GM23248 (cell line): ENCODE data around the gene SFRP5. TPM values are rescaled to one million over a fixed set of nuclear protein-coding genes. Genes with fewer than 3 reads are reported as not detected.

Source experiments
- DNase-seq: peaks from one replicate; pipeline ENCODE4 v3.0.0-alpha.2; 2015
- H2AFZ ChIP-seq: fragments of 200-600 bp; sonication (generic); 2 replicates; pipeline ENCODE4 v1.6.1; 2016; ENCODE audit warnings: antibody characterized with exemption
- H3F3A ChIP-seq: fragments of 200-600 bp; sonication (generic); 2 replicates; pipeline ENCODE4 v1.6.1; 2016; ENCODE audit warnings: mild to moderate bottlenecking, antibody characterized with exemption, mixed run types; ENCODE audit not compliant: insufficient read depth
- H3K27ac ChIP-seq: fragments of 200-600 bp; sonication (generic); 2 replicates; pipeline ENCODE4 v1.5.1; 2016; ENCODE audit warnings: mild to moderate bottlenecking
- H3K27me3 ChIP-seq: fragments of 200-600 bp; sonication (generic); replicated peaks from 2 replicates; pipeline ENCODE4 v1.6.1; 2016; ENCODE audit warnings: mild to moderate bottlenecking; ENCODE audit not compliant: insufficient read depth
- H3K36me3 ChIP-seq: fragments of 200-600 bp; sonication (generic); 2 replicates; pipeline ENCODE4 v1.6.1; 2016; ENCODE audit warnings: low read depth, mild to moderate bottlenecking
- H3K4me1 ChIP-seq: fragments of 200-600 bp; sonication (generic); 2 replicates; pipeline ENCODE4 v1.6.1; 2016; ENCODE audit warnings: mild to moderate bottlenecking; ENCODE audit not compliant: insufficient read depth
- H3K4me2 ChIP-seq: fragments of 200-600 bp; sonication (generic); one replicate; pipeline ENCODE4 v1.6.1; 2016; ENCODE audit warnings: mild to moderate bottlenecking; ENCODE audit not compliant: unreplicated experiment
- H3K4me3 ChIP-seq: fragments of 200-600 bp; sonication (generic); 2 replicates; pipeline ENCODE4 v1.5.1; 2016; ENCODE audit warnings: mild to moderate bottlenecking
- H3K79me2 ChIP-seq: fragments of 200-600 bp; sonication (generic); 2 replicates; pipeline ENCODE4 v1.6.1; 2016; ENCODE audit warnings: mild to moderate bottlenecking; ENCODE audit not compliant: insufficient read depth
- H3K9ac ChIP-seq: fragments of 200-600 bp; sonication (generic); 2 replicates; pipeline ENCODE4 v1.6.1; 2016; ENCODE audit warnings: mild to moderate bottlenecking
- H3K9me2 ChIP-seq: fragments of 200-600 bp; sonication (generic); 2 replicates; pipeline ENCODE4 v1.6.1; 2016; ENCODE audit warnings: mixed run types, mild to moderate bottlenecking, moderate library complexity; ENCODE audit not compliant: insufficient read depth
- H3K9me3 ChIP-seq: fragments of 200-600 bp; sonication (generic); one replicate; pipeline ENCODE4 v1.6.1; 2017; ENCODE audit warnings: low read depth
- H4K20me1 ChIP-seq: fragments of 200-600 bp; sonication (generic); 2 replicates; pipeline ENCODE4 v1.6.0; 2016; ENCODE audit not compliant: insufficient read depth
- EZH2 ChIP-seq: fragments of 200-600 bp; sonication (generic); IDR thresholded peaks from 2 replicates; pipeline ENCODE4 v1.6.1; 2018; ENCODE audit warnings: antibody characterized with exemption, mild to moderate bottlenecking; ENCODE audit not compliant: insufficient read depth, poor library complexity, severe bottlenecking
- EZH2phosphoT487 ChIP-seq: fragments of 200-600 bp; sonication (generic); IDR thresholded peaks from 2 replicates; pipeline ENCODE4 v1.6.1; 2018; ENCODE audit warnings: antibody characterized with exemption, moderate library complexity, mild to moderate bottlenecking, low read depth; ENCODE audit not compliant: insufficient read depth
- WGBS, 2 experiments: methylation state at CpG; one replicate each; pipeline ENCODE4 v1.1.6; 2015 to 2017; ENCODE audit warnings: low lambda C conversion rate in 2 of 2, low coverage in 1 of 2; ENCODE audit errors: missing lambda C conversion rate in 2 of 2; 5-methylcytosine and 5-hydroxymethylcytosine counted together
- in situ Hi-C: fragments of 300-500 bp; cut with MboI; formaldehyde crosslinking; loops from 2 replicates; pipeline ENCODE4 v1.15.0; 2020
- polyA plus RNA-seq: library from polyadenylated mRNA; unstranded; fragments of >200 nt; fragmentation: Nextera tagmentation; extraction: Ambion mirVana; gene quantifications from 2 replicates; pipeline ENCODE4 v1.2.1, GENCODE V29; 2016
- total RNA-seq: library from RNA; depleted of rRNA; stranded (reverse); fragments of >200 nt; shearing (Covaris generic); gene quantifications from 2 replicates; pipeline ENCODE4 v1.2.3, GENCODE V29; 2014

Gene SFRP5
- total and polyA plus RNA-seq, 2 experiments from 2014 or later = not detected

GRCh38 chr10:97774811-97775294, 3.1 kb upstream of the SFRP5 start:
- peaks cover 29% of the 10 kb centered on the region for H3K27me3 ChIP-seq
- no peaks in the 10 kb centered on the region for H3K4me1 ChIP-seq
- H3K9ac ChIP-seq = no peak overlapping the region
- H3K4me3 ChIP-seq = no peak overlapping the region
- DNase-seq = no peak
- TF ChIP-seq EZH2phosphoT487 (no peak), EZH2 (no peak)
- H4K20me1 ChIP-seq = no peaks in the 10 kb centered on the region
- no peaks in the 10 kb centered on the region for H3K36me3 ChIP-seq
- no peak overlapping the region for H3K27ac ChIP-seq
- H3K4me2 ChIP-seq = no peak overlapping the region
- no peaks in the 10 kb centered on the region for H3F3A ChIP-seq
- H3K79me2 ChIP-seq = no peaks in the 10 kb centered on the region
- no peaks in the 10 kb centered on the region for H3K9me2 ChIP-seq
- WGBS, 2 experiments = 35 to 37% methylated on average over 10 of the region's 10 CpGs
- in situ Hi-C loops = loop anchor here (25.0 kb wide), 1 partner anchor 262 kb away; the partner anchor contains the start of gene CRTAC1
- H2AFZ ChIP-seq = no peak overlapping the region
- no peaks in the 10 kb centered on the region for H3K9me3 ChIP-seq

DNA sequence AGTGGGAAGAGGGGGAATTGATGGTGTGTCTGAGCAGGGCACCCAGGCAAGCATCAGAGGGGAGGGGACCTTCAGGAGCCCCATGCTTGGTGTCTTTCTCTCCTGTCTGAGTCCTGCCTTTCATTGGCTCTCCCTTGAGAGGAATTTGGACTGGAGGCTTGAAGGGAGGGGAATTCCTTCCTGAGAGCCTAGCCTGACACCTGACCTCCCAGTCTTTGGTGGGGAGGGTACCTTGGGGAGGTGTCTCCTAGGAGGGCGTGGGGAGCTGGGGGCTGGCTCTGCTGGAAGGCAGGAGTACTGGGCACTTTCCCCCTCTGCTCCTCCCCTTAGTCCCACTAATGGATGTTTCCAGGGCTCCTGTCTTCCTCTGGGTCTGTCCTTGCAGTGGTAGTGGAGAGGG, 1.3 kb upstream of the SFRP5 start:
- Histone ChIP-seq H3K4me1 (no peaks in the 10 kb centered on the region), H3K36me3 (no peaks in the 10 kb centered on the region), H3K79me2 (no peaks in the 10 kb centered on the region), H2AFZ (no peak overlapping the region), H3K9me2 (no peaks in the 10 kb centered on the region), H3K4me2 (no peak overlapping the region), H3K27ac (no peak overlapping the region), H3K4me3 (no peak overlapping the region), H3K27me3 (peaks cover 30% of the 10 kb centered on the region), H3F3A (no peaks in the 10 kb centered on the region), H3K9me3 (no peaks in the 10 kb centered on the region), H3K9ac (no peak overlapping the region), H4K20me1 (no peaks in the 10 kb centered on the region)
- DNase-seq = no peak
- in situ Hi-C loops = no loop called here
- TF ChIP-seq EZH2 (no peak), EZH2phosphoT487 (no peak)
- WGBS, 2 experiments = 0 to 19% methylated on average over 1 of the region's 1 CpG

GRCh38 chr10:97771055-97771891, 526 bp downstream of the SFRP5 start:
- no peaks in the 10 kb centered on the region for H3K9me2 ChIP-seq
- in situ Hi-C loops = no loop called here
- H3F3A ChIP-seq = no peaks in the 10 kb centered on the region
- no peaks in the 10 kb centered on the region for H4K20me1 ChIP-seq
- H3K27ac ChIP-seq = no peak overlapping the region
- no peak overlapping the region for H3K9ac ChIP-seq
- H3K4me1 ChIP-seq = no peaks in the 10 kb centered on the region
- no peaks in the 10 kb centered on the region for H3K9me3 ChIP-seq
- TF ChIP-seq EZH2 (no peak), EZH2phosphoT487 (peak; percentile 73; the same call in 1 of the 2 replicates)
- peak; percentile 53 for DNase-seq
- H3K79me2 ChIP-seq = no peaks in the 10 kb centered on the region
- H2AFZ ChIP-seq = no peak overlapping the region
- no peak overlapping the region for H3K4me2 ChIP-seq
- 3% methylated on average over 43 to 59 of the region's 90 CpGs for WGBS, 2 experiments
- peak overlapping the region; percentile 50 for H3K4me3 ChIP-seq
- H3K27me3 ChIP-seq = peaks cover 30% of the 10 kb centered on the region
- no peaks in the 10 kb centered on the region for H3K36me3 ChIP-seq

DNA sequence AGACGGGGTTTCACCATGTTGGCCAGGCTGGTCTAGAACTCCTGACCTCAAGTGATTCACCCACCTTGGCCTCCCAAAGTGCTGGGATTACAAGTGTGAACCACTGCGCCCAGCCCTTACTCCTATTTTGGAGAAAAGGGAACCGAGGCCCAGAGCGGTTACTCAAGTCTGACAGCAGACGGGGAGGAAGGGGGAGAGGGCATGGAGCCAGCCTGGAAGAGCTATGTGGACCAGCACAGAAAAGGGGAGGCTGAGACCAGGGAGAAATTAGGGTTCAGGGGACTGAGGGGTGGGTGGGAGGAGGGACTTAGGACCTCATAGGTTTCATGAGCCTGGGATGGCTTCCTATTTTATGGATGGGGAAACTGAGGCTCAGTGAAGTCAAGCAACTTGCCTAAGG, 1.5 kb downstream of the SFRP5 start:
- Histone ChIP-seq H4K20me1 (no peaks in the 10 kb centered on the region), H3K36me3 (no peaks in the 10 kb centered on the region), H3K9me2 (no peaks in the 10 kb centered on the region), H3K4me1 (no peaks in the 10 kb centered on the region), H3K27me3 (peaks cover 30% of the 10 kb centered on the region), H2AFZ (no peak overlapping the region), H3K9me3 (no peaks in the 10 kb centered on the region), H3K79me2 (no peaks in the 10 kb centered on the region), H3F3A (no peaks in the 10 kb centered on the region), H3K4me2 (no peak overlapping the region), H3K4me3 (no peak overlapping the region), H3K9ac (no peak overlapping the region), H3K27ac (no peak overlapping the region)
- no peak for DNase-seq
- WGBS, 2 experiments = 56 to 65% methylated on average over 4 to 5 of the region's 5 CpGs
- TF ChIP-seq EZH2 (no peak), EZH2phosphoT487 (no peak)
- in situ Hi-C loops = no loop called here
